K562 (cell line): ENCODE data around the gene FOSL1. TPM values are rescaled to one million over a fixed set of nuclear protein-coding genes. Genes with fewer than 3 reads are reported as not detected.

Source experiments
- ATAC-seq: fragments of 200-7000 bp; cut with Tn5 transposase; 3 replicates; pipeline ENCODE4 v1.9.1; 2020; ENCODE audit warnings: moderate library complexity
- BruUV-seq: library from RNA; stranded (reverse); fragments of 400-500 nt; replicated peaks from 2 replicates; lab custom pipeline; 2021; lab: Mats Ljungman, UMichigan
- CTCF ChIA-PET: fragments of 300-600 bp; formaldehyde crosslinking; extraction: SDS; loops from one replicate; lab custom pipeline; 2021; ENCODE audit warnings: low intra/inter-chr PET ratio; lab: Yijun Ruan, JAX
- POLR2A ChIA-PET: fragments of 300-600, 350-650 bp; sonication (Branson Sonifier 250); formaldehyde crosslinking; extraction: SDS; loops from one replicate; lab custom pipeline; 2021; ENCODE audit warnings: antibody characterized with exemption, inconsistent platforms; lab: Yijun Ruan, JAX
- DNase-seq, 4 experiments: peaks; one replicate each; pipeline versions ENCODE4 v3.0.0 to v3.0.0-alpha.2; 2011 to 2018; ENCODE audit warnings: low spot score in 3 of 4, mixed read lengths in 3 of 4; ENCODE audit errors: extremely low read depth in 1 of 4
- FAIRE-seq: peaks from 2 replicates; lab custom pipeline; 2011; peaks lifted over from hg19 to GRCh38; lab: Jason Lieb, UNC
- H2AFZ ChIP-seq: 2 replicates; pipeline ENCODE4 v1.6.0; 2011; ENCODE audit warnings: low read depth, low read length, control low read depth, inconsistent platforms
- H3K27ac ChIP-seq: fragments of 200-600 bp; 3 replicates; pipeline ENCODE4 v1.8.0; 2011; ENCODE audit warnings: low read depth, mild to moderate bottlenecking, control low read depth, inconsistent platforms, low read length, moderate library complexity, mixed read lengths; ENCODE audit errors: extremely low read depth
- H3K27me3 ChIP-seq, 2 experiments: fragments of 300-600 bp in 1 of 2; 2 replicates in 1 of 2; 3 replicates in 1 of 2; pipeline versions ENCODE4 v1.6.0 to v1.8.0; 2011; ENCODE audit warnings: inconsistent platforms in 2 of 2, low read length in 2 of 2, mild to moderate bottlenecking in 1 of 2, mixed read lengths in 1 of 2, moderate library complexity in 1 of 2; ENCODE audit not compliant: control insufficient read depth in 2 of 2, insufficient read depth in 2 of 2
- H3K36me3 ChIP-seq: fragments of 300-600 bp; 3 replicates; pipeline ENCODE4 v1.8.0; 2011; ENCODE audit warnings: mild to moderate bottlenecking, low read length, inconsistent platforms; ENCODE audit not compliant: control insufficient read depth, insufficient read depth
- H3K4me1 ChIP-seq, 2 experiments: fragments of 200-600 bp in 1 of 2; replicated peaks in 1 of 2; 2 replicates in 1 of 2; 3 replicates in 1 of 2; pipeline versions ENCODE4 v1.5.1 to v1.8.0; 2011; ENCODE audit warnings: inconsistent platforms in 2 of 2, low read length in 2 of 2, mild to moderate bottlenecking in 1 of 2, mixed read lengths in 1 of 2, moderate library complexity in 1 of 2; ENCODE audit not compliant: control insufficient read depth in 2 of 2, insufficient read depth in 2 of 2
- H3K4me2 ChIP-seq: 2 replicates; pipeline ENCODE4 v1.6.1; 2011; ENCODE audit warnings: low read length, control low read depth, inconsistent platforms, mixed read lengths; ENCODE audit not compliant: insufficient read depth
- H3K4me3 ChIP-seq: fragments of 200-600 bp; sonication (generic), shearing (Covaris generic); 2 replicates; pipeline ENCODE4 v1.5.1; 2016; ENCODE audit warnings: control low read depth, inconsistent platforms
- H3K79me2 ChIP-seq: fragments of 200-600 bp; 3 replicates; pipeline ENCODE4 v1.8.0; 2011; ENCODE audit warnings: low read length, inconsistent platforms; ENCODE audit not compliant: control insufficient read depth, insufficient read depth
- H3K9ac ChIP-seq, 2 experiments: 2 replicates each; pipeline versions ENCODE4 v1.6.0 to v1.6.1; 2011; ENCODE audit warnings: low read depth in 2 of 2, low read length in 2 of 2, control low read depth in 1 of 2, inconsistent platforms in 1 of 2, mild to moderate bottlenecking in 1 of 2, mixed read lengths in 1 of 2; ENCODE audit not compliant: insufficient read depth in 1 of 2
- H3K9me1 ChIP-seq: one replicate; pipeline ENCODE4 v1.6.0; 2011; ENCODE audit warnings: inconsistent platforms, mild to moderate bottlenecking, low read length, moderate library complexity; ENCODE audit not compliant: control insufficient read depth, insufficient read depth
- H3K9me3 ChIP-seq: replicated peaks from 2 replicates; pipeline ENCODE4 v1.5.1; 2011; ENCODE audit warnings: low read depth, low read length, inconsistent platforms; ENCODE audit not compliant: control insufficient read depth, insufficient read depth
- H4K20me1 ChIP-seq: replicated peaks from 2 replicates; pipeline ENCODE4 v1.6.1; 2011; ENCODE audit warnings: low read length, inconsistent platforms, mixed read lengths; ENCODE audit not compliant: control insufficient read depth, insufficient read depth
- BHLHE40 ChIP-seq: IDR thresholded peaks from 2 replicates; pipeline ENCODE4 v1.6.1; 2011; ENCODE audit warnings: low read length, improper control_type of control experiment
- C11orf30 ChIP-seq: fragments of 450-650 bp; IDR thresholded peaks from 2 replicates; pipeline ENCODE4 v1.6.1; 2016; ENCODE audit warnings: low read depth, mild to moderate bottlenecking
- CCNT2 ChIP-seq: IDR thresholded peaks from 2 replicates; pipeline ENCODE4 v1.6.1; 2011; ENCODE audit warnings: borderline replicate concordance, low read depth, mild to moderate bottlenecking, moderate library complexity, mixed read lengths, low read length; ENCODE audit not compliant: insufficient read length; ENCODE audit errors: extremely low read depth
- DPF2 ChIP-seq: fragments of 450-650 bp; IDR thresholded peaks from 2 replicates; pipeline ENCODE4 v1.6.1; 2016
- JUND ChIP-seq, 2 experiments: IDR thresholded peaks; 2 replicates in 1 of 2; 3 replicates in 1 of 2; pipeline ENCODE4 v1.6.1; 2011; ENCODE audit warnings: borderline replicate concordance in 2 of 2, low read depth in 2 of 2, low read length in 2 of 2, improper control_type of control experiment in 1 of 2, missing biosample characterization in 1 of 2, missing genetic modification characterization in 1 of 2, missing genetic modification reagents in 1 of 2
- NR3C1 ChIP-seq: sonication (generic); formaldehyde crosslinking; IDR thresholded peaks from 2 replicates; pipeline ENCODE4 v1.8.1; 2022; ENCODE audit warnings: missing genetic modification reagents
- SMARCE1 ChIP-seq: fragments of 450-650 bp; IDR thresholded peaks from 2 replicates; pipeline ENCODE4 v1.7.1; 2016; ENCODE audit warnings: mild to moderate bottlenecking
- SPI1 ChIP-seq: IDR thresholded peaks from 2 replicates; pipeline ENCODE4 v1.6.1; 2011; ENCODE audit warnings: low read depth, low read length, control low read depth, borderline replicate concordance
- ZBTB8A ChIP-seq: fragments of 450-650 bp; IDR thresholded peaks from 2 replicates; pipeline ENCODE4 v1.6.1; 2018; ENCODE audit warnings: mild to moderate bottlenecking, moderate library complexity; ENCODE audit not compliant: partially characterized antibody
- ZKSCAN1 ChIP-seq: fragments of 150-350 bp; IDR thresholded peaks from 2 replicates; pipeline ENCODE4 v1.6.1; 2016; ENCODE audit warnings: low read depth, low read length
- ZNF316 ChIP-seq: fragments of 450-650 bp; IDR thresholded peaks from 2 replicates; pipeline ENCODE4 v1.6.1; 2016
- ZNF384 ChIP-seq: IDR thresholded peaks from 2 replicates; pipeline ENCODE4 v1.6.1; 2012; ENCODE audit warnings: low read depth, low read length, improper control_type of control experiment
- ZNF57 ChIP-seq: fragments of 450-650 bp; formaldehyde crosslinking; IDR thresholded peaks from 2 replicates; pipeline ENCODE4 v1.4.0; 2020; ENCODE audit warnings: mild to moderate bottlenecking, moderate library complexity
- WGBS: fragments of 100-300 bp; shearing (Covaris generic); methylation state at CpG from one replicate; pipeline ENCODE4 v1.1.6; 2016; ENCODE audit warnings: low coverage, mixed read lengths; ENCODE audit not compliant: insufficient coverage; ENCODE audit errors: missing lambda C conversion rate; 5-methylcytosine and 5-hydroxymethylcytosine counted together
- in situ Hi-C: fragments of 300-500 bp; cut with MboI; formaldehyde crosslinking; loops from 4 replicates; pipeline ENCODE4 v1.15.0; 2018; ENCODE audit warnings: inconsistent platforms, mixed read lengths
- intact Hi-C: fragments of 100-400 bp; cut with micrococcal nuclease; formaldehyde crosslinking; loops from 2 replicates; pipeline ENCODE4 v1.14.2; 2022
- polyA plus RNA-seq, 8 experiments: library from polyadenylated mRNA; depleted of rRNA in 4 of 8; stranded (reverse) in 5 of 8; unstranded in 3 of 8; fragments of >200 nt; fragmentation: Nextera tagmentation in 2 of 8; fragmentation: Illumina TruSeq in 1 of 8; extraction: Ambion mirVana in 2 of 8; extraction: Trizol in 1 of 8; gene quantifications; 2 replicates each; pipeline versions ENCODE4 v1.2.1 to v1.2.3, GENCODE V29; 2011 to 2014; ENCODE audit warnings: inconsistent platforms in 1 of 8, missing spikeins in 1 of 8
- total RNA-seq, 7 experiments: library from RNA; depleted of rRNA in 6 of 7; stranded (reverse); fragments of >200 nt in 6 of 7; fragmentation: Illumina TruSeq in 2 of 7; extraction: Trizol in 2 of 7; gene quantifications; 2 replicates each; pipeline versions ENCODE4 v1.2.1 to v1.2.3, GENCODE V29; 2011 to 2021; ENCODE audit warnings: low replicate concordance in 1 of 7
- TF ChIP-seq, protein P1 (sequence below): sonication (generic); formaldehyde crosslinking; IDR thresholded peaks from 2 replicates; pipeline ENCODE4 v1.8.0; 2022; ENCODE audit warnings: mild to moderate bottlenecking, missing genetic modification reagents

The FOSL1 gene
- total and polyA plus RNA-seq, 9 of the 15 experiments (the other 6 are each of a cell fraction or from before 2014, with no cell fraction given), result 3.5 to 39.6 (median 10.0) TPM

- Histone ChIP-seq H3K4me1 (peaks cover 42 to 73% of the 10 kb centered on the region in 2 experiments), H3K36me3 (peaks cover 18% of the 10 kb centered on the region; the same call in 1 of the 3 replicates), H3K27ac (no peak overlapping the region), H3K4me2 (no peak overlapping the region; the same call in 1 of the 2 replicates), H3K9me1 (no peaks in the 10 kb centered on the region), H3K4me3 (no peak overlapping the region), H2AFZ (no peak overlapping the region), H4K20me1 (no peaks in the 10 kb centered on the region), H3K27me3 (no peaks in the 10 kb centered on the region), H3K79me2 (peaks cover 31% of the 10 kb centered on the region), H3K9me3 (no peaks in the 10 kb centered on the region), H3K9ac (peak overlapping the region in 1 of 2 experiments; percentile 84; a peak in 1 of 4 replicates)
- intact Hi-C loops, result no loop called here
- ChIA-PET POLR2A (interaction anchor here (0.6 to 2.3 kb wide), 5 partner anchors 16 to 140 kb away, joined by 3 to 14 read pairs (median 3); partner anchors contain the start of gene FOSL1), CTCF (no interaction called here)
- FAIRE-seq, result no peak
- DNase-seq, result no peak
- no peak for ATAC-seq
- BruUV-seq, result no TSS peak
- peak; percentile 12; the same call in 1 of the 2 replicates for TF ChIP-seq SPI1
- no peak for TF ChIP-seq ZNF316
- 66% methylated on average over 7 of the region's 7 CpGs for whole genome bisulfite sequencing
- in situ Hi-C loops, result no loop called here
Measured at GRCh38 chr11:65916391-65916790, 16.2 kb upstream of the FOSL1 start.

DNA sequence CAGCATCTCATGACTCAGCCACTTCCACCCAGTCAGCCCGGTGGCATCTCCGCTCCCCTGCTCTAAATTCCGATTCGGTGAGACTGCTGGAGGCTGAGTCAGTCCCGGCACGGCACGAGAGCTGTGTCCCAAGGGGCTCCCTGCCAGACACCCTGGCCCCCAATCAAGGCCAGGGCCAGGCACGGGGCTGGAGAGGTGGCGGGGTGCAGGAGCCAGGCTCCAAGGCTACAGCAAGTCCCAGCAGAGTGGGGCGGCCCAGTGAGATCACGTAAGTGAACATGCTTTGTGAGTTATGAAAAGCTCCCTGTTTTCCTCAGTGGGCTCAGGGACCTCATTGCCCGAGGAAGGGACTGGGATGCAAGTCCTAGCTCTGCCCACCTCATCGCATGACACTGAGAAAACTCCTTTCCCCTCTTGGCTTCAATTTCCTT is 15.6 kb upstream of the FOSL1 start:
- CTCF ChIA-PET, result no interaction called here
- POLR2A ChIA-PET, result interaction anchor here (0.5 to 2.3 kb wide), 11 partner anchors 9 to 227 kb away, joined by 3 to 14 read pairs (median 3); partner anchors contain the start of genes CCDC85B and FOSL1
- Histone ChIP-seq H3K9ac (peak overlapping the region in 1 of 2 experiments; percentile 84; a peak in 3 of 4 replicates), H3K36me3 (peaks cover 14% of the 10 kb centered on the region; the same call in 1 of the 3 replicates), H3K79me2 (peaks cover 31% of the 10 kb centered on the region), H4K20me1 (no peaks in the 10 kb centered on the region), H3K4me1 (peaks cover 43 to 72% of the 10 kb centered on the region in 2 experiments), H3K4me3 (no peak overlapping the region), H3K9me1 (no peaks in the 10 kb centered on the region), H3K27me3 (no peaks in the 10 kb centered on the region), H3K9me3 (no peaks in the 10 kb centered on the region), H3K27ac (no peak overlapping the region), H2AFZ (no peak overlapping the region), H3K4me2 (peak overlapping the region; percentile 1; the same call in 1 of the 2 replicates)
- no TSS peak for BruUV-seq
- FAIRE-seq, result peak; percentile 51
- intact Hi-C loops, result no loop called here
- in situ Hi-C loops, result no loop called here
- peak in 2 of 4 experiments; percentile 53 to 55 for DNase-seq
- 26% methylated on average over 13 of the region's 13 CpGs for WGBS
- peak; percentile 4; the same call in 2 of the 3 replicates for ATAC-seq
- TF ChIP-seq C11orf30 (peak; percentile 73), DPF2 (peak; percentile 38; the same call in 1 of the 2 replicates), NR3C1 (CRISPR knock-in tag) (no peak), JUND (IDR thresholded peaks at IDR 0.05; ENCODE audit: borderline replicate concordance, low read depth, low read length) (peak; percentile 71), JUND (tag; IDR thresholded peaks at IDR 0.05; ENCODE audit: borderline replicate concordance, low read depth, low read length) (no peak), BHLHE40 (peak; percentile 90), SMARCE1 (peak; percentile 36; the same call in 1 of the 2 replicates), CCNT2 (peak; percentile 24), ZNF384 (no peak), ZNF57 (CRISPR knock-in tag) (no peak), ZKSCAN1 (peak; percentile 46; the same call in 1 of the 2 replicates), ZBTB8A (no peak), ZNF316 (peak; percentile 60)
- TF ChIP-seq, protein P1, sequence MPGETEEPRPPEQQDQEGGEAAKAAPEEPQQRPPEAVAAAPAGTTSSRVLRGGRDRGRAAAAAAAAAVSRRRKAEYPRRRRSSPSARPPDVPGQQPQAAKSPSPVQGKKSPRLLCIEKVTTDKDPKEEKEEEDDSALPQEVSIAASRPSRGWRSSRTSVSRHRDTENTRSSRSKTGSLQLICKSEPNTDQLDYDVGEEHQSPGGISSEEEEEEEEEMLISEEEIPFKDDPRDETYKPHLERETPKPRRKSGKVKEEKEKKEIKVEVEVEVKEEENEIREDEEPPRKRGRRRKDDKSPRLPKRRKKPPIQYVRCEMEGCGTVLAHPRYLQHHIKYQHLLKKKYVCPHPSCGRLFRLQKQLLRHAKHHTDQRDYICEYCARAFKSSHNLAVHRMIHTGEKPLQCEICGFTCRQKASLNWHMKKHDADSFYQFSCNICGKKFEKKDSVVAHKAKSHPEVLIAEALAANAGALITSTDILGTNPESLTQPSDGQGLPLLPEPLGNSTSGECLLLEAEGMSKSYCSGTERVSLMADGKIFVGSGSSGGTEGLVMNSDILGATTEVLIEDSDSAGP (CRISPR knock-in tag), result no peak
